Measurements from ENCODE around the gene RFX1. TPM values are rescaled to one million over a fixed set of nuclear protein-coding genes. Genes with fewer than 3 reads are reported as not detected.
A peak's percentile ranks its signal among the peaks of the same experiment; 100 is the strongest.

Gene RFX1
- total RNA-seq, 1 donor from 2014 or later: 15.7 TPM

DNA sequence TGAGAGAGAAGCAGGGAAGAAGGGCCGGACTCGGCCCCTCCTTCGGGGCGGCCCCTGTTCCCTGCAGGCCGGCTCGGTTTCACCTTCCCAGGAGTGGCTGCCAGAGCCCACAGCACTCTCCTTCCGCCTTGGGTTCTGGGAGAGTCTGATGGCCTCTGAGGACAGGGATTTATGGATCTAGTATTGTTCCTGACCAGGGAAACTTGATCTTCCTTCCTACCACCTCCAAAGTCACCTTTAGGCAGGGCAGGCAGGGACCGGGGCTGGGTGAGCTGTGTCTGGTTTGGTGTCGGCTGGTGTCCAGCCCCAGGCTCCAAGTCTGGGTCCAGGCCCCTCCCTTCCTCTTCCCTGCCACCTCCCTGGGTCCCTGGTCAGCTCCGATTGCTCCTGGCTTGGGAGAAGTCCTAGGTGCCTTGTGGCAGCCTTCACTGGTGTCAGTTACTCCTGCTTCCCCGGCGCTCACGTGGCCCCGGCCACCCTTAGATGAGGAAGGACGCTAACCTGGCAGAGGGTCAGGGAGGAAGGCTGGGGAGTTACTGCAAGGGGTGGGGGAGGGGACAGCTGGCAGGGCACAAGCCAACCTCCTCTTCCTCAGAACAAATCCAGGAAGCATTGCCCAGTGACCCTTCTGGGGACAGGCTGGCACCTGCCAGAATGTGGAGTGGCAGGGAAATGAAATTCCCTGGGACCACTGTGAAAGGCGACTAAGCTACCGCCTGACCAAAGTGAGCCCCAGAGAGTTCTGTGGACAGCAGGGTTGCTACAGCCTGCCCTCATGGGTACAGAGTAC, 18.8 kb downstream of the RFX1 start:
- H3K4me1 Mint-ChIP-seq (ENCODE audit: unreplicated experiment): peaks cover 16% of the 10 kb centered on the region
- H3K27ac Mint-ChIP-seq (ENCODE audit: unreplicated experiment): peak overlapping the region; percentile 80
- no peak for DNase-seq (ENCODE audit: extremely low spot score, unreplicated experiment)
- H3K36me3 Mint-ChIP-seq (ENCODE audit: unreplicated experiment): peaks cover 18% of the 10 kb centered on the region
- no peaks in the 10 kb centered on the region for H3K27me3 Mint-ChIP-seq (ENCODE audit: unreplicated experiment)
- peak overlapping the region; percentile 32 for H3K4me3 Mint-ChIP-seq (ENCODE audit: unreplicated experiment)
- no peaks in the 10 kb centered on the region for H3K9me3 Mint-ChIP-seq (ENCODE audit: unreplicated experiment)
- TF ChIP-seq CTCF (IDR thresholded peaks at IDR 0.05): no peak

DNA sequence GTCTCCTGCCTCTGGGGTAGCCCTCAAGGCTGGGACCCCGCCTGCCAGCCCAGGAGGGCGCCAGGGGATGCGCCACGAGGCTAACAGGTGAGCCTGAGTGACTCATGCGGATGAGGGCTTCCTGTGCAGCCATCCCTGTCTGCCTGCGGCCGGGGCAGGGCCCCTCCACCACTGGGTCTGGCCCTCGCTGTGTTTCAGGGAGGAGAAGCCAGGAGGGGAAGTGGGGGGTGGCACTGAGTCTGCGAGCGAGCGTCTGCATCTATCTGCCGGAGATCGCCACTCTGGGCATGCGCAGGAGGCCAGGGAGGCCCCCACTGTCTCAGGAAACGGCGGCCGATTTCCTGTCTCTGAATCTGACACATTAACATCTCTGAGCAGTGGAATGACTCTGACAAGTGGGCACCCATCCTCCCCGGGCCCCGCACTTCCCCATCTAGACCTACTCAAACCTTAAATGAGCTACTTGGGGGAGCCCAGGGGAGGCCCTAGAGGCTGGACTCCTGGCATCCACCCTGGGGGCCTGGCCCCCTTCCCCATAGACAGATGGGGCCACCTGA, 19.7 kb downstream of the RFX1 start:
- DNase-seq (ENCODE audit: extremely low spot score, unreplicated experiment): peak; percentile 91
- Mint-ChIP-seq H3K27me3 (ENCODE audit: unreplicated experiment) (no peaks in the 10 kb centered on the region), H3K4me1 (ENCODE audit: unreplicated experiment) (peaks cover 18% of the 10 kb centered on the region), H3K27ac (ENCODE audit: unreplicated experiment) (peak overlapping the region; percentile 80), H3K9me3 (ENCODE audit: unreplicated experiment) (no peaks in the 10 kb centered on the region), H3K36me3 (ENCODE audit: unreplicated experiment) (peaks cover 16% of the 10 kb centered on the region), H3K4me3 (ENCODE audit: unreplicated experiment) (no peak overlapping the region)
- no peak for TF ChIP-seq CTCF (IDR thresholded peaks at IDR 0.05)

GRCh38 chr19:13985771-13986347, 20.3 kb downstream of the RFX1 start:
- no peak for TF ChIP-seq CTCF (IDR thresholded peaks at IDR 0.05)
- Mint-ChIP-seq H3K4me3 (ENCODE audit: unreplicated experiment) (no peak overlapping the region), H3K9me3 (ENCODE audit: unreplicated experiment) (no peaks in the 10 kb centered on the region), H3K27ac (ENCODE audit: unreplicated experiment) (peak overlapping the region; percentile 67), H3K36me3 (ENCODE audit: unreplicated experiment) (peaks cover 13% of the 10 kb centered on the region), H3K27me3 (ENCODE audit: unreplicated experiment) (no peaks in the 10 kb centered on the region), H3K4me1 (ENCODE audit: unreplicated experiment) (peaks cover 18% of the 10 kb centered on the region)
- no peak for DNase-seq (ENCODE audit: extremely low spot score, unreplicated experiment)

DNA sequence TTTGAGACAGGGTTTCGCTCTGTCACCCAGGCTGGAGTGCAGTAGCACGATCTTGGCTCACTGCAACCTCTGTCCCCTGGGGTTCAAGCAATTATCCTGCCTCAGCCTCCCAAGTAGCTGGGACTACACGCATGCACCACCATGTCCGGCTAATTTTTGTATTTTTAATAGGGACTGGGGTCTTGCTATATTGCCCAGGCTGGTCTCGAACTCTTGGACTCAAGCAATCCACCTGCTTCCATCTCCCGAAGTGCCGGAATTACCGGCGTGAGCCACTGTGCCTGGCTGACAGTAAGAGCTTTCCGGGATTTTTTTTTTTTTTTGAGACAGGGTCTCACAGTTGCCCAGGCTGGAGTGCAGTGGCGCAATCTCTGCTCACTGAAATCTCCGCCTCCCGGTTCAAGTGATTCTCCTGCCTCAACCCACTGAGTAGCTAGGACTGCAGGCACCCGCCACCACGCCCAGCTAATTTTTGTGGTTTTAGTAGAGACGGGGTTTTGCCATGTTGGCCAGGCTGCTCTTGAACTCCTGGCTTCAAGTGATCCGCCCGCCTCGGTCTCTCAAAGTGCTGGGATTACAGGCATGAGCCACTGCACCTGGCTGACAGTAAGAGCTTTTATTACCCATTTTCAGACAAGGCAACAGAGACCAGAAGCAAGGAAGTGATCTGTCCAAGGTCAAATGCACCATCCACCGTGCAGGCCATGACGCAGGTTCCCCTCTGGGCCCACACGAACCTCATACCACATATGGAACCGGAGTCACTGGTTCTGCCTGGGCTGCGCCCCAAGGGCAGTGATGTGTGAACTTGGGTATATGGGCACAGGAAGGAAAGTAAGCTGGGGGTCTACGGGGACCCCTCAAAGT, 21.0 kb downstream of the RFX1 start:
- Mint-ChIP-seq H3K27ac (ENCODE audit: unreplicated experiment) (peak overlapping the region; percentile 67), H3K4me3 (ENCODE audit: unreplicated experiment) (no peak overlapping the region), H3K36me3 (ENCODE audit: unreplicated experiment) (peaks cover 11% of the 10 kb centered on the region)

More for the DNA sequence above, 21.0 kb downstream of the RFX1 start:
- no peak for TF ChIP-seq CTCF (IDR thresholded peaks at IDR 0.05)
- DNase-seq (ENCODE audit: extremely low spot score, unreplicated experiment): no peak
- H3K9me3 Mint-ChIP-seq (ENCODE audit: unreplicated experiment): no peaks in the 10 kb centered on the region
- H3K4me1 Mint-ChIP-seq (ENCODE audit: unreplicated experiment): peaks cover 18% of the 10 kb centered on the region
- no peaks in the 10 kb centered on the region for H3K27me3 Mint-ChIP-seq (ENCODE audit: unreplicated experiment)
